Stimulated activated CD8-positive, alpha-beta memory T cell treated with anti-CD3 and anti-CD28 coated beads, Interleukin-12 subunit alpha, Interleukin-12 subunit beta, amount 100 ng/mL, for 1 hour (primary cell): ENCODE data around the gene DOCK11.

Source experiments
- DNase-seq: peaks from one replicate; pipeline ENCODE4 v3.0.0-alpha.2; 2020; ENCODE audit warnings: low read depth

Gene DOCK11

GRCh38 chrX:118630848-118631247 lies 135.2 kb downstream of the DOCK11 start:
- DNase-seq, result no peak

- DNase-seq, result no peak
Measured at GRCh38 chrX:118631586-118631985, 136.0 kb downstream of the DOCK11 start.

GRCh38 chrX:118632862-118633261 lies 137.2 kb downstream of the DOCK11 start:
- no peak for DNase-seq

- no peak for DNase-seq
Measured at GRCh38 chrX:118633530-118633929, 137.9 kb downstream of the DOCK11 start.

GRCh38 chrX:118634336-118634735 lies 138.7 kb downstream of the DOCK11 start:
- no peak for DNase-seq

- DNase-seq, result no peak
Measured at GRCh38 chrX:118637997-118638396, 142.4 kb downstream of the DOCK11 start.

- no peak for DNase-seq
Measured at GRCh38 chrX:118644378-118644777, 148.8 kb downstream of the DOCK11 start.

- no peak for DNase-seq
Measured at GRCh38 chrX:118652717-118653116, 157.1 kb downstream of the DOCK11 start.

GRCh38 chrX:118654331-118654730 lies 158.7 kb downstream of the DOCK11 start:
- no peak for DNase-seq

GRCh38 chrX:118655561-118656246 lies 160.1 kb downstream of the DOCK11 start:
- no peak for DNase-seq

- no peak for DNase-seq
Measured at GRCh38 chrX:118657413-118657812, 161.8 kb downstream of the DOCK11 start.

GRCh38 chrX:118660085-118660484 lies 164.5 kb downstream of the DOCK11 start:
- DNase-seq, result no peak

- no peak for DNase-seq
Measured at GRCh38 chrX:118665204-118665603, 169.6 kb downstream of the DOCK11 start.

GRCh38 chrX:118666521-118666920 lies 170.9 kb downstream of the DOCK11 start:
- no peak for DNase-seq

- DNase-seq, result no peak
Measured at GRCh38 chrX:118669435-118669834, 173.8 kb downstream of the DOCK11 start.

- DNase-seq, result no peak
Measured at GRCh38 chrX:118675326-118675965, 179.8 kb downstream of the DOCK11 start.

GRCh38 chrX:118675966-118676349 lies 180.3 kb downstream of the DOCK11 start:
- no peak for DNase-seq

GRCh38 chrX:118677318-118677717 lies 181.7 kb downstream of the DOCK11 start:
- DNase-seq, result no peak

GRCh38 chrX:118679290-118679689 lies 183.7 kb downstream of the DOCK11 start:
- DNase-seq, result no peak

GRCh38 chrX:118682258-118683014 lies 186.8 kb downstream of the DOCK11 start:
- no peak for DNase-seq

GRCh38 chrX:118685393-118685792 lies 189.8 kb downstream of the DOCK11 start:
- no peak for DNase-seq

- DNase-seq, result no peak
Measured at GRCh38 chrX:118688935-118689334, 193.3 kb downstream of the DOCK11 start.

- no peak for DNase-seq
Measured at GRCh38 chrX:118693843-118694242, 198.2 kb downstream of the DOCK11 start.
